ENCODE measurements around the gene SAPCD2. TPM values are rescaled to one million over a fixed set of nuclear protein-coding genes. Genes with fewer than 3 reads are reported as not detected.

Gene SAPCD2
- total and polyA plus RNA-seq, 2 of the 8 experiments (the other 6 are each of a cell fraction or from before 2014, with no cell fraction given), result 12.7 to 32.1 TPM

DNA sequence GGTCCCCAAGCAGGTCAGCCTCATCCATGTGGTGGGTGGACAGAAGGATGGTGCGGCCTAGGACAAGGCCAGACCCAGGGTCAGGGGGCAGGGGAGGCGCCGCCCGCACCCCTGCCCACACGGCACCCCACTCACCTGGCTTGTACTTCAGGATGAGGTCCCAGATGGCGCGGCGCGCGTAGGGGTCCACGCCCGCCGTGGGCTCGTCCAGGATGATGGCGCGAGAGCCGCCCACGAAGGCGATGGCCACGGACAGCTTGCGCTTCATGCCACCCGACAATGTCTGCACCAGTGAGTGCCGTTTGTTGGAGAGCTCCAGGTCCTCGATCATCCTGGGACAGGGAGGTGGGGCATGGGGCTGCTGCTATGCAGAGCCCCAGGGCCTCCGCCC is 54.8 kb downstream of the SAPCD2 start:
- no peak overlapping the region for H3K18ac ChIP-seq (ENCODE audit: extremely low read depth, low read length)
- no peak overlapping the region for H4K91ac ChIP-seq (replicated peaks; ENCODE audit: insufficient read length, low read length)
- WGBS, 2 experiments (ENCODE audit: extremely low coverage in 1 of 2, insufficient coverage in 1 of 2, insufficient read length in 1 of 2, insufficient replicate concordance in 2 of 2, low coverage in 1 of 2, low lambda C conversion rate in 2 of 2, missing lambda C conversion rate in 1 of 2), result 98% methylated on average over 21 of the region's 25 CpGs; no CpG with 5 or more reads in 1 of the 2 experiments
- H3K4ac ChIP-seq (replicated peaks; ENCODE audit: insufficient read length, low read depth, low read length), result no peak overlapping the region
- H2BK15ac ChIP-seq (ENCODE audit: low read length), result no peak overlapping the region
- H3K36me3 ChIP-seq (ENCODE audit: control insufficient read depth in 2 of 4, insufficient read depth in 4 of 4, low read length in 3 of 4), result peaks cover 0 to 13% (median 0%) of the 10 kb centered on the region in 4 experiments; a peak in 1 of 8 replicates
- ChIA-PET POLR2A (ENCODE audit: partially characterized antibody) (no interaction called here), CTCF (ENCODE audit: partially characterized antibody) (interaction anchor here (1.0 to 2.8 kb wide), 7 partner anchors 11 to 68 kb away, joined by 3 to 11 read pairs (median 5); no protein-coding TSS in a partner anchor)
- H3K4me3 ChIP-seq (ENCODE audit: extremely low read depth in 1 of 4, insufficient read depth in 2 of 4, low read depth in 3 of 4, low read length in 4 of 4), result no peak overlapping the region
- H4K8ac ChIP-seq (ENCODE audit: extremely low read depth, insufficient read depth, low read length), result no peak overlapping the region
- no peak overlapping the region for H2BK20ac ChIP-seq (ENCODE audit: low read length)
- no peaks in the 10 kb centered on the region for H3K79me1 ChIP-seq (ENCODE audit: low read depth, low read length)
- H3K23ac ChIP-seq (ENCODE audit: insufficient read length), result no peak overlapping the region
- H3K4me2 ChIP-seq (ENCODE audit: insufficient read depth in 1 of 2, low read depth in 2 of 2, low read length in 2 of 2), result no peak overlapping the region
- H3K27me3 ChIP-seq (replicated peaks in 1 of 4; ENCODE audit: control insufficient read depth in 3 of 4, extremely low read depth in 1 of 4, insufficient read depth in 3 of 4, low read length in 3 of 4), result no peaks in the 10 kb centered on the region; a peak in 1 of 7 replicates
- DNase-seq (ENCODE audit: low read depth in 1 of 2, low spot score in 2 of 2) (no peak), FAIRE-seq (no peak)
- no peaks in the 10 kb centered on the region for H4K20me1 ChIP-seq (replicated peaks in 1 of 2; ENCODE audit: control insufficient read depth in 1 of 2, insufficient read depth in 2 of 2, low read length in 2 of 2)
- H3K4me1 ChIP-seq (replicated peaks in 1 of 4; ENCODE audit: control insufficient read depth in 3 of 4, insufficient read depth in 4 of 4, low read length in 3 of 4), result peaks cover 0 to 7% (median under 1%) of the 10 kb centered on the region in 4 experiments; a peak in 2 of 7 replicates
- H3K79me2 ChIP-seq (ENCODE audit: control insufficient read depth in 1 of 2, insufficient read depth in 2 of 2, low read length in 2 of 2), result no peaks in the 10 kb centered on the region
- no peak overlapping the region for H2BK120ac ChIP-seq (replicated peaks; ENCODE audit: low read depth, low read length)
- no peak overlapping the region for H2BK12ac ChIP-seq (ENCODE audit: low read depth, low read length)
- no peak overlapping the region for H2AFZ ChIP-seq (ENCODE audit: low read length)
- H3K23me2 ChIP-seq (ENCODE audit: low read depth, low read length), result no peaks in the 10 kb centered on the region; the same call in 1 of the 2 replicates
- no peak overlapping the region for H4K5ac ChIP-seq (ENCODE audit: insufficient read length, low read depth, low read length)
- peaks cover 0 to 27% of the 10 kb centered on the region in 2 experiments; a peak in 2 of 4 replicates for H3K9me3 ChIP-seq (ENCODE audit: insufficient read depth in 2 of 2, low read depth in 1 of 2, low read length in 1 of 2)
- no peak overlapping the region for H2BK5ac ChIP-seq (ENCODE audit: low read depth, low read length)
- no peak overlapping the region for H3K14ac ChIP-seq (ENCODE audit: insufficient read length)
- no peak overlapping the region for H2AK5ac ChIP-seq (ENCODE audit: low read depth, low read length)
- H3K27ac ChIP-seq (ENCODE audit: low read depth, low read length), result no peak overlapping the region
- H3K9ac ChIP-seq (replicated peaks in 1 of 4; ENCODE audit: extremely low read depth in 1 of 4, low read depth in 3 of 4, low read length in 3 of 4), result no peak overlapping the region
- H3K56ac ChIP-seq (replicated peaks; ENCODE audit: insufficient read length, low read depth, low read length), result no peak overlapping the region
- no peak for TF ChIP-seq USF2 (IDR thresholded peaks at IDR 0.05; ENCODE audit: low read length)
- no peak for TF ChIP-seq MAFK (IDR thresholded peaks at IDR 0.05; ENCODE audit: low read depth, low read length)
- TF ChIP-seq SIX5 (IDR thresholded peaks at IDR 0.05; ENCODE audit: low read depth, low read length), result no peak
- no peak for TF ChIP-seq RBBP5 (IDR thresholded peaks at IDR 0.05; ENCODE audit: borderline replicate concordance, low read depth, low read length)
- TF ChIP-seq CBX8 (IDR thresholded peaks at IDR 0.05; ENCODE audit: borderline replicate concordance, low read depth, low read length), result no peak
- TF ChIP-seq ASH2L (IDR thresholded peaks at IDR 0.05; ENCODE audit: low read length), result no peak
- TF ChIP-seq SP2 (IDR thresholded peaks at IDR 0.05; ENCODE audit: low read length), result no peak
- TF ChIP-seq, protein P1, sequence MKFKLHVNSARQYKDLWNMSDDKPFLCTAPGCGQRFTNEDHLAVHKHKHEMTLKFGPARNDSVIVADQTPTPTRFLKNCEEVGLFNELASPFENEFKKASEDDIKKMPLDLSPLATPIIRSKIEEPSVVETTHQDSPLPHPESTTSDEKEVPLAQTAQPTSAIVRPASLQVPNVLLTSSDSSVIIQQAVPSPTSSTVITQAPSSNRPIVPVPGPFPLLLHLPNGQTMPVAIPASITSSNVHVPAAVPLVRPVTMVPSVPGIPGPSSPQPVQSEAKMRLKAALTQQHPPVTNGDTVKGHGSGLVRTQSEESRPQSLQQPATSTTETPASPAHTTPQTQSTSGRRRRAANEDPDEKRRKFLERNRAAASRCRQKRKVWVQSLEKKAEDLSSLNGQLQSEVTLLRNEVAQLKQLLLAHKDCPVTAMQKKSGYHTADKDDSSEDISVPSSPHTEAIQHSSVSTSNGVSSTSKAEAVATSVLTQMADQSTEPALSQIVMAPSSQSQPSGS (IDR thresholded peaks at IDR 0.05; ENCODE audit: low read length), result no peak
- TF ChIP-seq BACH1 (IDR thresholded peaks at IDR 0.05; ENCODE audit: low read length), result no peak
- no peak for TF ChIP-seq TAF1 (IDR thresholded peaks at IDR 0.05; ENCODE audit: low read depth, low read length)
- TF ChIP-seq SAP30 (IDR thresholded peaks at IDR 0.05; ENCODE audit: insufficient read depth, insufficient replicate concordance, low read length), result no peak
- TF ChIP-seq CREB1 (IDR thresholded peaks at IDR 0.05), result no peak
- no peak for TF ChIP-seq SIRT6 (IDR thresholded peaks at IDR 0.05; ENCODE audit: low read length)
